NCI-H2107 (cell line): ENCODE data around the gene MACF1.

Source experiments
- DNase-seq: peaks from one replicate; lab custom pipeline; 2025; lab: John Stamatoyannopoulos, UW

Gene MACF1

GRCh38 chr1:39393645-39394044 lies 189.2 kb downstream of the MACF1 start:
- DNase-seq, result no peak

- DNase-seq, result no peak
These were observed 189.6 kb downstream of the MACF1 start for GRCh38 chr1:39394059-39394458.

- DNase-seq, result peak; percentile 100
These were observed 190.1 kb downstream of the MACF1 start for GRCh38 chr1:39394598-39394997.

GRCh38 chr1:39395357-39395831 lies 190.9 kb downstream of the MACF1 start:
- DNase-seq, result no peak

GRCh38 chr1:39396671-39397070 lies 192.2 kb downstream of the MACF1 start:
- no peak for DNase-seq

GRCh38 chr1:39397487-39397886 lies 193.0 kb downstream of the MACF1 start:
- DNase-seq, result no peak

- no peak for DNase-seq
These were observed 194.0 kb downstream of the MACF1 start for GRCh38 chr1:39398278-39399021.

- no peak for DNase-seq
These were observed 196.6 kb downstream of the MACF1 start for GRCh38 chr1:39401106-39401505.

- no peak for DNase-seq
These were observed 200.4 kb downstream of the MACF1 start for GRCh38 chr1:39404876-39405275.

GRCh38 chr1:39405358-39405757 lies 200.9 kb downstream of the MACF1 start:
- DNase-seq, result no peak

GRCh38 chr1:39406533-39407450 lies 202.3 kb downstream of the MACF1 start:
- DNase-seq, result no peak

GRCh38 chr1:39407510-39407895 lies 203.0 kb downstream of the MACF1 start:
- no peak for DNase-seq

- DNase-seq, result peak; percentile 99
These were observed 203.6 kb downstream of the MACF1 start for GRCh38 chr1:39407896-39408640.

- peak; percentile 100 for DNase-seq
These were observed 204.2 kb downstream of the MACF1 start for GRCh38 chr1:39408641-39409054.

- peak; percentile 99 for DNase-seq
These were observed 204.7 kb downstream of the MACF1 start for GRCh38 chr1:39409055-39409816.

- peak; percentile 100 for DNase-seq
These were observed 206.5 kb downstream of the MACF1 start for GRCh38 chr1:39410915-39411436.

GRCh38 chr1:39411526-39412478 lies 207.3 kb downstream of the MACF1 start:
- DNase-seq, result no peak

- no peak for DNase-seq
These were observed 208.4 kb downstream of the MACF1 start for GRCh38 chr1:39412892-39413291.

GRCh38 chr1:39413902-39414528 lies 209.5 kb downstream of the MACF1 start:
- DNase-seq, result no peak

GRCh38 chr1:39415553-39415952 lies 211.1 kb downstream of the MACF1 start:
- DNase-seq, result no peak
